OCI-LY7 (cell line): ENCODE data around the gene BBS9.

ENCODE experiments used
- CTCF ChIP-seq: fragments of 200-600 bp; sonication (generic); conservative IDR thresholded peaks from 2 replicates; pipeline ENCODE4 v1.5.1; 2014; ENCODE audit warnings: mild to moderate bottlenecking, antibody characterized with exemption, low read length, moderate library complexity, mixed read lengths
- EZH2phosphoT487 ChIP-seq: fragments of 200-600 bp; sonication (generic); IDR thresholded peaks from 2 replicates; pipeline ENCODE4 v1.6.1; 2018; ENCODE audit warnings: low read depth, borderline replicate concordance, mild to moderate bottlenecking, mixed run types, antibody characterized with exemption, low read length, moderate library complexity, mixed read lengths

- TF ChIP-seq CTCF (no peak), EZH2phosphoT487 (no peak)
Observed at GRCh38 chr7:33421429-33421828, 292.1 kb downstream of the BBS9 start.
